ENCODE results near the gene MED15.

DNA sequence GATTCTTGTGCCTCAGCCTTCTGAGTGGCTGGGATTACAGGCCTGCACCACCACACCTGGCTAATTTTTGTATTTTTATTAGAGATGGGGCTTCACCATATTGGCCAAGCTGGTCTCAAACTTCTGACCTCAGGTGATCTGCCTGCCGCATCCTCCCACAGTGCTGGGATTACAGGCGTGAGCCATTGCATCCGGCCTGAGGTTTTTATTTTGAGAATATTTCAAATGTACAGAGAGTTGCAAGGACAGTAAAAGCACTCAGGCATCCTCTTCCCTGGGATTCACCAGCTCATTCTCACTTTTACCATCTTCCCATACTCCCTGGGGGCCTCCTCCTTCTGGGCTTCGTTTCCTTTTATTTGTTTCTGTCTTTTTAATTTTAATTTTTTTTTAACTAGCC, 12.1 kb downstream of the MED15 start:
- TF ChIP-seq, protein P1, sequence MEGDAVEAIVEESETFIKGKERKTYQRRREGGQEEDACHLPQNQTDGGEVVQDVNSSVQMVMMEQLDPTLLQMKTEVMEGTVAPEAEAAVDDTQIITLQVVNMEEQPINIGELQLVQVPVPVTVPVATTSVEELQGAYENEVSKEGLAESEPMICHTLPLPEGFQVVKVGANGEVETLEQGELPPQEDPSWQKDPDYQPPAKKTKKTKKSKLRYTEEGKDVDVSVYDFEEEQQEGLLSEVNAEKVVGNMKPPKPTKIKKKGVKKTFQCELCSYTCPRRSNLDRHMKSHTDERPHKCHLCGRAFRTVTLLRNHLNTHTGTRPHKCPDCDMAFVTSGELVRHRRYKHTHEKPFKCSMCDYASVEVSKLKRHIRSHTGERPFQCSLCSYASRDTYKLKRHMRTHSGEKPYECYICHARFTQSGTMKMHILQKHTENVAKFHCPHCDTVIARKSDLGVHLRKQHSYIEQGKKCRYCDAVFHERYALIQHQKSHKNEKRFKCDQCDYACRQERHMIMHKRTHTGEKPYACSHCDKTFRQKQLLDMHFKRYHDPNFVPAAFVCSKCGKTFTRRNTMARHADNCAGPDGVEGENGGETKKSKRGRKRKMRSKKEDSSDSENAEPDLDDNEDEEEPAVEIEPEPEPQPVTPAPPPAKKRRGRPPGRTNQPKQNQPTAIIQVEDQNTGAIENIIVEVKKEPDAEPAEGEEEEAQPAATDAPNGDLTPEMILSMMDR (IDR thresholded peaks at IDR 0.05), result no peak
- no peak for TF ChIP-seq POLR2A (IDR thresholded peaks at IDR 0.05)
